ENCODE results near the gene EPHA4.

Gene EPHA4

DNA sequence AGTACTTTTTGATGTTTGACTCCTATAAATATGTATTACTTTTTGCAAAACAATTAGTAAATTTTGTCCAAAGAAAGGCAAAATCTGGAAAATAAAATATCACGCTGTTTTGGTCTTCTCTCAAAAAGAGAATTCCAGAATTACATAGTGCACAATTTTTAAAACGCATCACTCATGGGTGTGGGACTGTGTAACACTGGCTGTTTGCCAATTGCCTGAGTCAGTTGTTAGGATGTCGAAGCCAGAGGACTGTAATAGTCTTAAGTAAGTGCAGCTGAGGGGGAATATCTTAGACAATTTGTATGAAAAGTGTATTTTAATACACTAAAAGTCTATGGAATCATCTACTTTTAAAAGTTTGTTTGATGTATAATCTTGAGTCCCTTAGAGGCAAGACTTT is 24.1 kb upstream of the EPHA4 start:
- no peak for TF ChIP-seq ZFX (IDR thresholded peaks at IDR 0.05; ENCODE audit: borderline replicate concordance)
- TF ChIP-seq, protein P1, sequence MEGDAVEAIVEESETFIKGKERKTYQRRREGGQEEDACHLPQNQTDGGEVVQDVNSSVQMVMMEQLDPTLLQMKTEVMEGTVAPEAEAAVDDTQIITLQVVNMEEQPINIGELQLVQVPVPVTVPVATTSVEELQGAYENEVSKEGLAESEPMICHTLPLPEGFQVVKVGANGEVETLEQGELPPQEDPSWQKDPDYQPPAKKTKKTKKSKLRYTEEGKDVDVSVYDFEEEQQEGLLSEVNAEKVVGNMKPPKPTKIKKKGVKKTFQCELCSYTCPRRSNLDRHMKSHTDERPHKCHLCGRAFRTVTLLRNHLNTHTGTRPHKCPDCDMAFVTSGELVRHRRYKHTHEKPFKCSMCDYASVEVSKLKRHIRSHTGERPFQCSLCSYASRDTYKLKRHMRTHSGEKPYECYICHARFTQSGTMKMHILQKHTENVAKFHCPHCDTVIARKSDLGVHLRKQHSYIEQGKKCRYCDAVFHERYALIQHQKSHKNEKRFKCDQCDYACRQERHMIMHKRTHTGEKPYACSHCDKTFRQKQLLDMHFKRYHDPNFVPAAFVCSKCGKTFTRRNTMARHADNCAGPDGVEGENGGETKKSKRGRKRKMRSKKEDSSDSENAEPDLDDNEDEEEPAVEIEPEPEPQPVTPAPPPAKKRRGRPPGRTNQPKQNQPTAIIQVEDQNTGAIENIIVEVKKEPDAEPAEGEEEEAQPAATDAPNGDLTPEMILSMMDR (IDR thresholded peaks at IDR 0.05) = no peak
- no peak overlapping the region for H3K27ac ChIP-seq

DNA sequence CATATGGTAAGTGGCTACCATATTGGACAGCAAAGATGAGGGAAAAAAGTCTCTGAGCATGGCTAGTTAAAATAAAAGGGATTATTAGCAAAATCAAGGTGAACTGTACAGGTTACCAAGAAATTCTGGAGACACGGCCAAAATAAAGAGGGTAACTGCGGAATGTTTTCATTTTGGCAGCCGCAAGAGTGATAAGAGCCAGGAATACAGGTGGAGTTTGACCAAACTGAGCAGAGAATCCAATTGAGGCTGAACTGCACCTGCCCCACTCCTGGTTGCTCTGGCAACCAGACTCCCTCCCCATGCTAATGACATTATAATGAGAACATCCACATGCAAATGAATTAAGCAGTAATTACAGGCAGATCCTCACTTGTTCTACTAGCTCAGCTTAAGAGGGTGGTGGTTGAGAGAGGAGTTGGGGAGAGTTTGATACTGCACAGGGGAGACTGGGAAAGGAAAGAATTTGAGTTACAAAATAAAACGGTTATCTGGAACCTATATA is 18.8 kb upstream of the EPHA4 start:
- TF ChIP-seq, protein P1 (IDR thresholded peaks at IDR 0.05) = no peak
- TF ChIP-seq ZFX (IDR thresholded peaks at IDR 0.05; ENCODE audit: borderline replicate concordance) = no peak
- H3K27ac ChIP-seq = no peak overlapping the region

DNA sequence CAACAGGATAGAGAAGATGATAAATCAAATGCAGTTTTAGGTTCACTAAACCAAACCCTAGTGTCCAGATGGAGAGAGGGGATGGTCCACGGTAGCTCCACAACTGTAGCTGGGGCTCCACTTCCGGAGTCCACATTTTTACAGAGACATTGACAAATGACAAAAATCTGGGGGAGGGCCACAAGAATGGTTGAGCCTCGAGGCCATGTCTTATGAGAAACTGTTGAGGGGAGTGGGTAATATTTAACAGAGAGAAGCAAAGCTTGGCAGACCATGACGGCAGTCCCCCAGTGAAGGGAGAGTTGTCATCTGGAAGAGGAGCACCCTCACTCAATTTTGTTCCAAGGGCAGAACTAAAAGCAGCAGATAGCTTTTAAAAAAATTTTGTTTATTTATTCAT is 17.6 kb upstream of the EPHA4 start:
- TF ChIP-seq, protein P1 (IDR thresholded peaks at IDR 0.05) = no peak
- TF ChIP-seq ZFX (IDR thresholded peaks at IDR 0.05; ENCODE audit: borderline replicate concordance) = no peak
- no peak overlapping the region for H3K27ac ChIP-seq

DNA sequence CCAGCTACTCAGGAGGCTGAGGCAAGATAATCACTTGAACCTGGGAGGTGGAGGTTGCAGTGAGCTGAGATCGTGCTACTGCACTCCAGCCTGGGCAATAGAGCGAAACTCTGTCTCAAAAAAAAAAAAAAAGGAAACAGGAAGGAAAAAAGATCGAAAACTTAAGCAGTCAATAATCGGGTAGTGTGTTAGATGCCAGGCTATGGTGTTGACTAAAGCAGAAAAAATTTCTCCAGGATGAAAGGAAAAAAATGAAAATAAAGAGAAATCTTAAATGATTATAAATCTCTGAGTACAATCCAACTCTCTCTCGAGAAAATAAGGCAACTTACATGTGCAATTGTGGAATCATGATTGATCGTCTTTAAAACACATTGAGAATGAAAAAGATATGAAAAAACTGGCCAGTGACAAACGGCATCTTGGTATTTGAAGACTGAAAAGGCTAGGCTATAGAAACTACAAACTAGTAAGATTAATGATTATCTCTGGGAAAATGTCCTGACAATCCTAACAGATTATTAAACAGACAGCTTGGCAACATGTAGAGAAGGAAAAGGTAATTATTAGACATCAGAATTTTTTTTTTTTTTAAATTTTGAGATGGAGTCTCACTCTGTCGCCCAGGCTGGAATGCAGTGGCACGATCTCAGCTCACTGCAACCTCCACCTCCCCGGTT is 16.3 kb upstream of the EPHA4 start:
- no peak overlapping the region for H3K27ac ChIP-seq
- TF ChIP-seq, protein P1 (IDR thresholded peaks at IDR 0.05) = no peak
- TF ChIP-seq ZFX (IDR thresholded peaks at IDR 0.05; ENCODE audit: borderline replicate concordance) = no peak

DNA sequence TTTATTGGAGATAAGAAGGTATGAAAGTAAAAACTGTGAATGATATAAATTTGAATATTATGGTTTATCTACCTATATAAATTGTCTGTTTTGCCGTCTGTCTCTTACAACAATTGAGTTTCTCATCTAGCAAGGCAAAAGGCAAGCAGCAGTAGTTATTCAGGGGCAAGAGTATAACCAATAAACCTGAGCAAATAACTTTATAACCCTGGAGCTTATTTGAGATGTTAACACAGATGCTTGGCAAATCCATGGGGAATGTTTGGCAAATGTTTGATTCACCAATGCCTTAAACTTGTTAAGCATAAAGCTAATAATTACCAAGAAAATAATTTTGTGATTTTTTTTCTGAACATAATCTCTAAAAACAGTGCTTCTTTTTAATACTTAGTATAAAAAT is 9.9 kb upstream of the EPHA4 start:
- TF ChIP-seq ZFX (IDR thresholded peaks at IDR 0.05; ENCODE audit: borderline replicate concordance) = no peak
- TF ChIP-seq, protein P1 (IDR thresholded peaks at IDR 0.05) = no peak
- H3K27ac ChIP-seq = no peak overlapping the region

DNA sequence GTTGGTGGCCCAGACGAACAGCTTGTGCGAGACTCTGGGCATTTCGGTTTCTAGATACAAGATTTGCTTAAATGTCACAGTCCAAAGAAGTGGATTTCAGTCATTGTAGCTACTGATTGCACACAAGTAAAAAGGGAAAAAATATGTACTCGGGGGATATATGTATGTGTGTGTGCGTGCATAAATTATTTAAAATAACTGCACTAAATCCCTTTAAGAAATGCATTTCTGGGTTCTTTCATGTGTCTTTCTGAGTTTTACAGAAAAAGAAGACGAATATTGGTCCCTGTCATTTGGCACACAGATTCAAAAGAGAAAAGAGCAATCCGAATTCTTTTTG is 2.1 kb upstream of the EPHA4 start:
- no peak for TF ChIP-seq ZFX (IDR thresholded peaks at IDR 0.05; ENCODE audit: borderline replicate concordance)
- TF ChIP-seq, protein P1 (IDR thresholded peaks at IDR 0.05) = no peak

DNA sequence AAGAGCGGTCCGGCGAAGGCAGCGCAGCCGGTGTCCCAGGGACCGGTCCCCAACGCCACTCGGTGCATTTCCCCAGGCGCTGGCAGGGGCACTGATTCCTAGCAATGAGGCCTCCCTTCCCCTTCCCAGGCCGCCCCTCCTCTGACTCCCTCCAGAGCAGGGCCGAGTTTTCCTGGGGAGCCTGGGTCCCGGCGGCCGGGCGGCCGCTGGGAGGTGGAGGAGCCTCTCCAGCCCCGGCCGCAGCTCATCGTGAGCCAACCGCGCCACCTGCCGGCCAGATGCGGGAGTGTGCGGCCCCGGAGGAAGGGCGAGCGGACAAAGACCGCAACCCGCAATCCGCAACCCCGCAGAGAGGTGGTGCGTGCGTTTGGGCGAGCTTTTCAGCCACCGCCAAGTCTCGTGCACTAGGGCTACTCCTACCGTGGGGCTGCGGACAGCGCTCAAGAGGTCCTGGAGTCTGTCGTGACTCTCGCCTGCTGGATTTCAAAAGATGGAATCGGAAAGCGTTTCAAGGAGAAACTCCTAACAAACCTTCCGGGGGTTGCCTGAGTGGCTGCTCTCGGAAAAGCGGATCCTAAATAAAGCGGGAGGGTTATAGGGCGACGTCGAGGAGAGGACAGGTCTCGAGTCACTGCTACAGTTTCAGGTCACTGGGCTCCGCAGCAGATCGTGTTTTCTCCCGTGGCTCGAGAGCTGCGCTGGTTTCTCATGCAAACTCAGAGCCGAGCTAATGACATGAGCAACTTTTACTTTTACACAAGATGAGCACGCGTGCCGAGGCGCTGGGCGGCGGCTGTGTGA is 1.5 kb upstream of the EPHA4 start:
- no peak for TF ChIP-seq ZFX (IDR thresholded peaks at IDR 0.05; ENCODE audit: borderline replicate concordance)
- TF ChIP-seq, protein P1 (IDR thresholded peaks at IDR 0.05) = peak; percentile 93
- H3K27ac ChIP-seq = peak overlapping the region; percentile 63

More for the DNA sequence above, 2.1 kb upstream of the EPHA4 start:
- no peak overlapping the region; the same call in 1 of the 2 replicates for H3K27ac ChIP-seq

Measured in 22Rv1 (cell line).